ENCODE measurements around the gene SMIM5.

DNA sequence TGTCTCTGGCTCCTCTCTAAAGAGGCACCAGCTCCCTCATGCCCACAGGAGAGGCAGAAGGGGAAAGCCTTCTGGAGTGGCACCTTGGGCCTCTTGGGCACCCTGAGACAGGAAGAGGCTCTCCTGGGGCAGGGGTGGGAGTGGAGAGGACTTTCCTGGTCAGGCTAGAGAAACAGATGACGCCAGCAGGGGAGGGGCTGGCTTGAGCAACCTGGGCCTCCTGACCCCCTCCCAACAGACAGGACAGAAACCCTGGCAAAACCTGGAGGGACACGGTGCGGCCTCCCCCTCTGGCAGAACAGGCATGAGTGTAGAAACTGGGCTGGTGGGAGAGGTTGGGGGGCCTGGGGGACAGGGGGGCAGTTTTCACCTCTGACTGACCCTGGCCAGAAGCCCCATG lies 6.1 kb downstream of the SMIM5 start:
- TF ChIP-seq EZH2 (IDR thresholded peaks at IDR 0.05; ENCODE audit: borderline replicate concordance, insufficient read depth, low read length, poor library complexity, severe bottlenecking) (no peak), TAF1 (IDR thresholded peaks at IDR 0.05; ENCODE audit: low read depth) (no peak), MXI1 (conservative IDR thresholded peaks at IDR 0.05; ENCODE audit: poor library complexity, severe bottlenecking) (no peak)
- TF ChIP-seq, protein P1, sequence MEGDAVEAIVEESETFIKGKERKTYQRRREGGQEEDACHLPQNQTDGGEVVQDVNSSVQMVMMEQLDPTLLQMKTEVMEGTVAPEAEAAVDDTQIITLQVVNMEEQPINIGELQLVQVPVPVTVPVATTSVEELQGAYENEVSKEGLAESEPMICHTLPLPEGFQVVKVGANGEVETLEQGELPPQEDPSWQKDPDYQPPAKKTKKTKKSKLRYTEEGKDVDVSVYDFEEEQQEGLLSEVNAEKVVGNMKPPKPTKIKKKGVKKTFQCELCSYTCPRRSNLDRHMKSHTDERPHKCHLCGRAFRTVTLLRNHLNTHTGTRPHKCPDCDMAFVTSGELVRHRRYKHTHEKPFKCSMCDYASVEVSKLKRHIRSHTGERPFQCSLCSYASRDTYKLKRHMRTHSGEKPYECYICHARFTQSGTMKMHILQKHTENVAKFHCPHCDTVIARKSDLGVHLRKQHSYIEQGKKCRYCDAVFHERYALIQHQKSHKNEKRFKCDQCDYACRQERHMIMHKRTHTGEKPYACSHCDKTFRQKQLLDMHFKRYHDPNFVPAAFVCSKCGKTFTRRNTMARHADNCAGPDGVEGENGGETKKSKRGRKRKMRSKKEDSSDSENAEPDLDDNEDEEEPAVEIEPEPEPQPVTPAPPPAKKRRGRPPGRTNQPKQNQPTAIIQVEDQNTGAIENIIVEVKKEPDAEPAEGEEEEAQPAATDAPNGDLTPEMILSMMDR (IDR thresholded peaks at IDR 0.05; ENCODE audit: poor library complexity, severe bottlenecking): no peak
